ENCODE data around the gene UXT.

Gene UXT

GRCh38 chrX:47619486-47620302 lies 39.3 kb downstream of the UXT start, which contains the start of gene SYN1 (continued):
- TF ChIP-seq ZBTB26 (tag by site-specific recombination; optimal IDR thresholded peaks at IDR 0.05), result peak; percentile 90
- no peak for TF ChIP-seq ZNF175 (tag by site-specific recombination; IDR thresholded peaks at IDR 0.05)
- TF ChIP-seq ZNF76 (tag by site-specific recombination; IDR thresholded peaks at IDR 0.05; ENCODE audit: borderline replicate concordance, low read depth), result peak; percentile 40; the same call in 1 of the 2 replicates
- no peak for TF ChIP-seq ZNF366 (tag by site-specific recombination; conservative IDR thresholded peaks at IDR 0.05)
- TF ChIP-seq ZNF274 (IDR thresholded peaks at IDR 0.05; ENCODE audit: low read length), result no peak
- TF ChIP-seq ZNF274 (tag by site-specific recombination; IDR thresholded peaks at IDR 0.05; ENCODE audit: borderline replicate concordance), result no peak
- TF ChIP-seq ZNF629 (tag by site-specific recombination; IDR thresholded peaks at IDR 0.05), result peak; percentile 97
- TF ChIP-seq ZNF174 (tag by site-specific recombination; IDR thresholded peaks at IDR 0.05), result no peak
- no peak for TF ChIP-seq ZNF596 (tag by site-specific recombination; IDR thresholded peaks at IDR 0.05)
- TF ChIP-seq ZBTB10 (tag by site-specific recombination; IDR thresholded peaks at IDR 0.05), result peak; percentile 82
- TF ChIP-seq GLIS1 (tag by site-specific recombination; IDR thresholded peaks at IDR 0.05), result peak; percentile 30; the same call in 1 of the 2 replicates
- no peak for TF ChIP-seq ZNF302 (tag by site-specific recombination; IDR thresholded peaks at IDR 0.05; ENCODE audit: low read depth)
- no peak for TF ChIP-seq ZNF571 (tag by site-specific recombination; IDR thresholded peaks at IDR 0.05)
- peak; percentile 98 for TF ChIP-seq REST (tag by site-specific recombination; IDR thresholded peaks at IDR 0.05)
- 0 out of 2 replicates have a peak, but pooled peaks have one; percentile 39 for TF ChIP-seq ZNF785 (tag by site-specific recombination; IDR thresholded peaks at IDR 0.05)
- peak; percentile 71; the same call in 1 of the 2 replicates for TF ChIP-seq GLIS2 (tag by site-specific recombination; IDR thresholded peaks at IDR 0.05)
- no peak for TF ChIP-seq ZNF18 (tag by site-specific recombination; IDR thresholded peaks at IDR 0.05)
- TF ChIP-seq INSM2 (tag by site-specific recombination; IDR thresholded peaks at IDR 0.05), result 0 out of 2 replicates have a peak, but pooled peaks have one; percentile 30
- no peak for TF ChIP-seq ZSCAN4 (tag by site-specific recombination; IDR thresholded peaks at IDR 0.05)
- TF ChIP-seq KLF9 (tag by site-specific recombination; IDR thresholded peaks at IDR 0.05; ENCODE audit: low read depth), result 0 out of 2 replicates have a peak, but pooled peaks have one; percentile 20
- TF ChIP-seq ZNF529 (tag by site-specific recombination; IDR thresholded peaks at IDR 0.05; ENCODE audit: insufficient replicate concordance), result no peak
- peak; percentile 80 for TF ChIP-seq ZNF561 (tag by site-specific recombination; IDR thresholded peaks at IDR 0.05; ENCODE audit: borderline replicate concordance)
- TF ChIP-seq ZNF473 (tag by site-specific recombination; IDR thresholded peaks at IDR 0.05), result no peak
- 0 out of 2 replicates have a peak, but pooled peaks have one; percentile 41 for TF ChIP-seq YY2 (tag by site-specific recombination; IDR thresholded peaks at IDR 0.05)
- TF ChIP-seq ZNF335 (tag by site-specific recombination; conservative IDR thresholded peaks at IDR 0.05), result no peak; the same call in 1 of the 2 replicates
- TF ChIP-seq HOXD13 (CRISPR knock-in tag; IDR thresholded peaks at IDR 0.05; ENCODE audit: borderline replicate concordance), result no peak
- TF ChIP-seq ZNF239 (tag by site-specific recombination; IDR thresholded peaks at IDR 0.05), result no peak
